T-helper 2 cell treated with Interferon-gamma antibody and Interleukin-4, amounts not matched to agents 100 ng/mL and 5 ng/mL, for 36 hours (primary cell): Measurements from ENCODE around the gene IMMP2L. TPM values are rescaled to one million over a fixed set of nuclear protein-coding genes. Genes with fewer than 3 reads are reported as not detected.

Source experiments
- intact Hi-C: fragments of 100-400 bp; cut with micrococcal nuclease; formaldehyde crosslinking; loops from one replicate; pipeline ENCODE4 v1.15.1; 2023
- total RNA-seq: library from RNA; stranded (reverse); gene quantifications from 2 replicates; pipeline ENCODE4 v1.2.3, GENCODE V29; 2022

IMMP2L gene
- total RNA-seq, 1 donor from 2014 or later: 8.0 TPM

- intact Hi-C loops: no loop called here
Observed at GRCh38 chr7:111229181-111229740, 333.0 kb downstream of the IMMP2L start.

DNA sequence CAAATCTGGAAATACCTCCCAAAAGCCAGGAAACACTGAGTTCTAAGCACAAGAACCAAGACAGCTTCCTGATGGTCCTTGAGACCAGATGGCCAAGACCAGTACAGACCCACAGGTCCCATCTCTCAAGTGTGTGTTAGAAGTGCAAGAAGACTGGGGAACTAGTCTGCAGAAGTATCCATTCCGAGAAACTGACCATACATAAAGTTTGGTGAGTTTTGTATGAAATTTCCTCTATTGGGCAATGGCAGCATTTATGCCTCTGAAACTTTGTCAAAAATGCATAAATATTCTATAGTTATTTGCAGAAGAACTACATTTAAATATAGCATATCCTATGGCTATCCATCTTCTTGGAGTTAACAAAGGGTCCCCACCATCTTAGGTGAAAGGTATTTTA is 333.9 kb downstream of the IMMP2L start:
- intact Hi-C loops: no loop called here

DNA sequence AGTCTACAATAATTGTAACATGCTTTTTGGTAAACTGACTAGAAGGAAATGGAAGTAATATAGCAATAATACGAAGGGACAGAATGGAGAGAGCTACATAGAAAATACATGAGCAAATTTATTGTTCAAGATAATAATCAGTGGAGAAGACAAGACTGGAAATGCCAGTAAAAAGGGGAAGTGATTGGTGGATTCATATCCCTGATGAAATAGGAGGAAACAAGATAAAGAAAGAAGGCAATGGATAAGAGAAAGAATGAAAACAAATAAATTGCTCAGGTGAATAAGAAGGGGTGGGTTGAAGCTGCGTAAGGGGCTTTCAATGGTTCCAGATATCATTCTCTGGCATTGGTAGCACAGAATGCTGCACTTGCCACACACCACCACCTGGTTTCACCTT is 335.5 kb downstream of the IMMP2L start:
- intact Hi-C loops: no loop called here

DNA sequence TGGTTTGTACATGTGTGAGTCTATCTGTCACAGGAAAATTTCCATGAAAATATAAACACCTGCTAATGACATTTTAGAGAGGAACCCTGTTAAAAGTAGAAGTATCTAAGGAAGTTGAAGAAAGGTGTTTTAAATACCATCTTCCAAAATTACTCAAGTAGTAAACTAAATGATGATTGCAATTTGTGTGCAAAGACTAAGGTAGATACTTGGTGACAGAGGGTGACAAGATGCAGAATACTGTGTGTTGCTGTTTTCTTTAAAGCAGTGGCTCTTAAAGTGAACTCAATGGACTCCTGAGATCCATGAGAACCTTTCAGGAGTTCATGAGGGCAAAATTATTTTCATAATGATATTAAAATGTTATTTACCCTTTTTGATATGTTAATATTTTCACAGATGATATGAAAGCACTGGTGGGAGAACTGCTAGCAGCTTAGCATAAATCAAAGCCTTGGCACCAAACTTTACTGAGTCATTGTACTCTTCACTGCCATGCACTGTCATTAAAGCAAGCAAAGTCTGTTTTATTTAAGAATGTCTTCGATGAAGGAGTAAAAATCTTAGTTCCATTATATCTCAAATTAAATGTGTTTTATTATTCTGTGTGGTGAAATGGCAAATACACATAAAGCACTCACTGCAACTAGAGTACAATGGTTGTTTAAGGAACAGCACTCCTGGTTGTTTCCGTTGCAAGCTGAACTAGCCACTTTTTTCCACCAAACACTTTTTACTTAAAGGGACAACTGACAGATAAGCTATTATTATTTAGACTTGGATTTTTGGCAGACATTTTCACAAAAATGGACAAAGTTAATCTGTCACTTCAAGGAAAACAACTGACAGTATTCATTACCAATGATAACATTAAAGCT is 337.7 kb downstream of the IMMP2L start:
- intact Hi-C loops: no loop called here

GRCh38 chr7:111223802-111224253 is 338.5 kb downstream of the IMMP2L start:
- intact Hi-C loops: no loop called here

DNA sequence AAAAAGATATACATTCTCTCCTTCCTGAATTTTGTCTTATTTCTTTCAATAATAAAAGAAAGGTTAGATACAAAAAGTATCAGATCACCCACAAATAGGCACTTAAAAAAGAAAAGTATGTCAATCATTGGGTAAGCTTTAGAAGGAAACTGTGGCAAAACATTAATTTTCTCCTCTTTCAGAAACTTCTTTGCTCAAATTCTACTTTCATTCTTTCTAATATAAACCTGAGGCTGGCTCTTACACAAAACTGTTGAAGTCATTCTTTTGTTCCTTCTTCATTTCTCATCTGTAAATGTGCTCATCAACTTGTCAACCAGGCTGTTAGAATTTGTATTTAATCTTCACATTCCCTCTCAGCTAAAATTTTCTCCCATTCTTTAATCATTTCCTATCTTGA is 346.7 kb downstream of the IMMP2L start:
- intact Hi-C loops: no loop called here

GRCh38 chr7:111212857-111213523 is 349.3 kb downstream of the IMMP2L start:
- intact Hi-C loops: no loop called here

DNA sequence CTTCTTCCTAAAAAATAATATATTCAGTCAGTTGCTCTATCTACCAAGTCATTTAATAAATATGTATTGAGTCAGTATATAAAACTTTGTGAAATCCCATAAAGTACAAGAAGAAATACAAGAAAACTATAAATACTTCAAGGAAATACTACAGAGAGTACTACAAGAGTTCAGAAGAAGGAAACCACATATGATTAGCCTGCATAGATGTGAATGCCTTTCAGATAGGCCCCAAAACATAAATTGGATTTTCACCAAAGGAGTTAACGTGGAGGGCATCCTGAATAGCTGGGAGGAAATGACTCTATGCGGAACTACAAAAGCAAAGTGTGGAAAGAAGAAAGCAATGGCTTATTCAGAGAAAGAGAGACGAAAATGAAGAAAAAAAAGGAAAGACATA is 351.3 kb downstream of the IMMP2L start:
- intact Hi-C loops: no loop called here

- intact Hi-C loops: no loop called here
Observed at GRCh38 chr7:111210043-111210442, 352.2 kb downstream of the IMMP2L start.

DNA sequence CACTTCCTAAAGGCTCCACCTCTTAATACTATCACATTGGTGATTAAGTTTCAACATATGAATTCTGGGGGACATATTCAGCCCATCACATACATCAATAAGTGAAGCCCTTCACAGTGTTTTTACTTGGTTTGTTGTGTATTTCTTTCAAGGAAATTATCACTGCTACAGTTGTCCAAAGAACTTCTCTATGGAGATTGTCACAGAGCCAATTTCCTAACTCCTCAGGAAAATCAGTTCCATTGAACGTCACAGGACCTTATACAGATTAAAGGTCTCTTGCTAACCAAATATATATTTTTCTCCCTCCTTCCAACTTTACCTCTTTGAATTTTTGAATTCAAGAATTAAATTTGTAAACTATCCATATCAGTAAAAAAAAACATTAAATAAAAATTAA is 357.0 kb downstream of the IMMP2L start:
- intact Hi-C loops: no loop called here

DNA sequence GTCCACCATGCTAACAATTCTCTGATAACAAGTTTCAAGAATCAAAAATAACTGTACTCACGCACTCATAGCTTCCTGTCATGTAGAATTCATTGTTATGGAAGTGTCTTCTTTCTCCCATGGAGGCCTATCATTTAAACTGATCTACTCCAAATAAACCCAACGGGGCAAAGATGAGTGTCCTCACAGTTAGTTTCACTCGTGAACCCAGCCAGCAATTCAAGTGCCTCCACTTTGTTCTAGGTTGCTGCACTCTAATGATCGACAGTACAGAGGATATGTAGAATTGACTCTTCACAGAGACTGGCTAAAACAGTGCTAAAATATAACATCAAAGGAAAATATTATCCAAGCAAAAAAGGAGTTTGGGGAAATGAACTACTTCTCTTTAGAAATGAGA is 360.0 kb downstream of the IMMP2L start:
- intact Hi-C loops: no loop called here

- intact Hi-C loops: no loop called here
Observed at GRCh38 chr7:111199643-111200042, 362.6 kb downstream of the IMMP2L start.

- intact Hi-C loops: no loop called here
Observed at GRCh38 chr7:111198255-111198654, 364.0 kb downstream of the IMMP2L start.

DNA sequence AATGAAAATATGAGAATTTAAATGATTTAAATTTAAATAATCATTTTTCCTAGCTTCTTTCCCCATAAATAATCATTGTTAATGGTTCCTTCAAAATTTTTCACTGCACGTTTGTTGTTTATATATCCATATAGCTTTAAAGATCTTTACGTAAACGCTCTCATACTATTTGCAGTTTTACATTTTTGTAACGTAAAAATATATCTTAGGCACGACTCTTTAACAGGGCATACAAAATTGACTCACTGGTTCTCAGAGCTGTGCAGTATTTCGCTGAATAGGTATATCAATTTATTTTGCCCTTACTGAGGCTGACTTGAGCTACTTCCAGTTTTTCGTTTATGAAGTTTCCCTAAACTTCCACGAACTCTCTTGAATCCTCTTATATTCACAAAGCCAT is 365.6 kb downstream of the IMMP2L start:
- intact Hi-C loops: no loop called here

- intact Hi-C loops: no loop called here
Observed at GRCh38 chr7:111192614-111193413, 369.5 kb downstream of the IMMP2L start.

- intact Hi-C loops: no loop called here
Observed at GRCh38 chr7:111190804-111191203, 371.5 kb downstream of the IMMP2L start.

GRCh38 chr7:111184987-111185386 is 377.3 kb downstream of the IMMP2L start:
- intact Hi-C loops: no loop called here

GRCh38 chr7:111183321-111183720 is 379.0 kb downstream of the IMMP2L start:
- intact Hi-C loops: no loop called here

- intact Hi-C loops: no loop called here
Observed at GRCh38 chr7:111180338-111180737, 382.0 kb downstream of the IMMP2L start.

DNA sequence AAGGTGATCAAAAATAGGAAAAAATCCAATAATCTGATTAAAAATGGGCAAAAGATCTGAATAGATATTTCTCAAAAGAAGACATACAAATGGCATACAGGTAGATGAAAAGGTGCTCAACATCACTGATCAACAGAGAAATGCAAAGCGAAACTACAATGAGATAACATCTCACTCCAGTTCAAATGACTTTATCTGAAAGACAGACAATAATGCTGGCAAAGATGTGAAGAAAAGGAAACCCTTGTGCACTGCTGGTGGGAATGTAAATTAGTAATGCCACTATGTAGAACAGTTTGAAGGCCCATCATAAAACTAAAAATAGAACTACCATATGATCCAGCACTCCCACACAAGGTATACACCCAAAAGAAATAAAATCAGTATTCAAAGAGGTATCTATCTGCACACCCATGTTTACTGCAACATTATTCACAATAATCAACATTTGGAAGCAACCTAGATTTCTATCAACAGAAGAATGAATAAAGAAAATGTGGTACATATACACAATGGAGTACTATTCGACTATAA is 386.3 kb downstream of the IMMP2L start:
- intact Hi-C loops: no loop called here

GRCh38 chr7:111174510-111174909 is 387.8 kb downstream of the IMMP2L start:
- intact Hi-C loops: no loop called here
